GM18907 (cell line): ENCODE measurements around the gene PATE2.

Experiments used
- ATAC-seq: cut with Tn5 transposase; IDR thresholded peaks from one replicate; pipeline ENCODE4 v1.9.1; 2021; ENCODE audit warnings: mild to moderate bottlenecking, moderate library complexity; ENCODE audit not compliant: unreplicated experiment

The PATE2 gene

DNA sequence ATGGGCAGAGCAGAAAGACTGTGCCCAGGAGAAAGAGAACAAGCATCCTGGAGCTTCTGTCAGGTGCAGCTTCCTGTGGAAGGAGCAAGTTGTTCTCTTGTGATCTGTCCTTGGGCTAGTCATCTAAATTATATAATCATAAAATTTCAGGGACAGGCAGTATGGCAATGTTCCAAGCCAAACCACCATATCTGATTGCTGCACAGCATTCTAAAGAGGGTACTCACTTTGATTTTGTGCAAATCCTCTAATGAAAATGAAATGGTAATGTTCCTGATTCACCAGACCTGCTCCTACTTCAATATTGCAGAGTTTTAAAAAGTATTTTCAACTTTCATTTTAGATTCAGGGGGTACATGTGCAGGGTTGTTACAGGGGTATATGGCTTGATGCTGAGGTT is at the start of gene PATE2:
PATE2 (minus strand) TSS at position 101 of the 400 bp plus-strand sequence; CDS start at position 46, 55 bp downstream.
- no peak for ATAC-seq

DNA sequence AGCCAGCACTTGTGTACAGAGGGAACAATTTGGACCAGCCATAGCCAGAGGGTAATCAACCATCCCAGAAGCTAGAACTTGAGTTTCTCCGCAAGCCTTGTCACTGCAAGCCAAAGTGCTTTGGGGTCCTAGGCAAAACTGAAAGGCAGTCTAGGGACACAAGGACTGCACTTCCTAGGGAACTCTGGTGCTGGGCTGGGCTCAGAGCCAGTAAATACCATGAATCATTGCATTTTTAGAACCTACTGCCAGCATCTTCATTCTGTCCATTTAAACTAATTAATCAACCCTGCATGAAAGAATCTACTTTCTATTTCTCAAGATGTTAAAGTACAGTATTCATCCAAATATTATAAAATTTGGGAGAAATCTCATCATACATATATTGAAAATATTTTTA is 29.3 kb upstream of the PATE2 start:
- ATAC-seq: no peak

DNA sequence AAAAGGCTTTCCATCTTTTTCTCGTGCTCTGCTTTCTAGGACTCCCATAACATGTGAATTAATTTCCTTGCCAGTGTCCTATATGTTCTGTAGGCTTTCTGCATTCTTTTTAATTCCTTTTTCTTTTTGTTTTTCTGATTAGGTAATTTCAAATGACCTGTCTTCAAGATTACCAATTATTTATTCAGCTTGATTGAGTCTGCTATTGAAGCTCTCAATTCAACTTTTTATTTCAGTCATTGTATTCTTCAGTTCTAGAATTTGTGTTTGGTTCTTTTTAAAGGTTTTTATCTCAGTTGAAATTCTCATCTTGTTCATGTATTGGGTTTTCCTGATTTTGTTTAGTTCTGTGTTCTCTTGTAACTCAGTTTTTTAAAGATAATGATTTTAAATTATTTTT is 23.8 kb upstream of the PATE2 start:
- no peak for ATAC-seq

DNA sequence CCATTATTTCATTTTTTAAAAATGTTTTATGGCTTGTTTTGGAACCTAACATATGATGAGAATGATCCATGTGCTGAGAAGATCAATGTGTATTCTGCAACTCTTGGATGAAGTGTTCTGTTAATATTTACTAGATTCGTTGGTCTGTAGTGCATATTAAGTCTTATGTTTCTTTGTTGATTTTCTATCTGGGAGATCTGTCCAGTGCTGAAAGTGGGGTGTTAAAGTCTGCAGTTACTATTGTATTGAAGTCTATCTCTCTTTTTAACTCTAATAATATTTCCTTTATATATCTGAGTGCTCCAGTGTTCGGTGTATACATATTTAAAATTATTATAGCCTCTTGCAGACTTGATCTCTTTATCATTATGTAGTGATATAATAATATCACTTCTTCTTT is 21.2 kb upstream of the PATE2 start:
- ATAC-seq: no peak

DNA sequence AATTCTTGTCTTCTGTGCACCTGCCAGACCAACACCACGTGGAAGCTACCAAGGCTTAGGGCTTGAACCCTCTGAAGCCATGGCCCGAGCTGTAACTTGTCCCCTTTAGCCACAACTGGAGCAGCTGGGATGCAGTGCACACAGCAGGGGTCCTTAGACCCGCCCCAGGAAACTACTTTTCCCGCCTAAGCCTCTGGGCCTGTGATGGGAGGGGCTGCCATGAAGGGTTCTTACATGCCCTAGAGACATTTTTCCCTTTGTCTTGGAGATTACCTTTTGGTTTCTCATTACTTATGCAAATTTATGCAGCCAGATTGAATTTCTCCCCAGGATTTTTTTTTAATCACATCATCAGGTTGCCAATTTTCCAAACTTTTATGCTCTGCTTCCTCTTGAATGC is 19.0 kb upstream of the PATE2 start:
- no peak for ATAC-seq

DNA sequence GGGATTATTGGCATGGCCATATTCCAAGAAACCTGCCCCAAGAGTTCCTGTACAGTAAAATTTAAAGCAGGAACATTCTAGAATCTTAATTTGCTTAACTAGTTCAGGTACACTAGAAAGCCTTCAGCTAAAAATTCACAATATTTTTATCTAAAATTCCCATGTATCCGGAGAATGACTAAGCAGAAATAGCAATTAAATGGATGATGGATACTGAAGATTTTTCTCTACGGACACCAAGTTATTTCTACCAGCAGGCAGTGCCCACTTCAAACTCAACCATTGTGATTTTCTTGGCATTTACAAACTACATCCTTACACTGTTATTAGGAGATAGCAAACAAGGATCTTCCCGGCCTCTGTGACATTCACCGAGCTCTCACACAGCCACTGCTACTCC is 12.2 kb upstream of the PATE2 start:
- no peak for ATAC-seq

DNA sequence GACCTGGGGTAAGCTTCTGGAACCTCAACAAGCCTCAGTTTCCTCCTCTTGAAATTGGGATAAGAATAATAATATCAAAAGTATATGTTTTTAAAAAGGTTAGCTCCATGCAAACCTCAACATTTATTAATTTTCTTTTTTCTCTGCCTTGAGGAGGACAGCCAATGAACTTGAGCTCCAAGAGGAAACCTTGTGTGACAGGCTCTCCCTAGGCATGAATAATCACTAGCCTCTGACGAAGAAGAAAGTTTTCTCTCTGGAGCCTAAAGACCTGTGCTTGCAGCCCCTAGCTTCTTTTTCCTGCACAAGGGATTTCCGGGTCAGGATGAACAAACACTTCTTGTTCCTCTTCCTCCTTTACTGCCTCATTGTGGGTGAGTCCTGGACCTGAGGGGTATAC is 9.2 kb upstream of the PATE2 start, which contains the start of gene PATE3:
PATE3 (plus strand) TSS at position 301 of the 400 bp plus-strand sequence; CDS start at position 326, 25 bp downstream.
- ATAC-seq: no peak

DNA sequence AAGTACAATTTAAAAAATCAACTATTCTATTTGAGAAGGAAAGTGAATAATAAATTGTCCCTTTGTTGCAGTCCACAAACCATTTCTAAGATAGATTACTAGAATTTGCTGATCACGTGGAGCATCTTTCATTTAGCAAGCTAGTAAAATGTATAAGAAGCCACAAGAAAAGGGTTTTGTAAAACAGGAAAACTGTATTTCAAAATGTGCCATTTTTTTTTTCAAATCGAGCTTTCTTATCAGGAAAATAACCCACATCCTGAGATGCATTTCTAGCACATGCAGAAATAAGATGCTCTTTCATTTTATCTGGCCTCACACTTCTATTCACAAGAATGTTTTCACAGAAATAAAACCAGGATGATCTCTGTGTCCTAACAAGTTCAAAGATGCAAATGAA is 6.0 kb upstream of the PATE2 start:
- ATAC-seq: no peak

DNA sequence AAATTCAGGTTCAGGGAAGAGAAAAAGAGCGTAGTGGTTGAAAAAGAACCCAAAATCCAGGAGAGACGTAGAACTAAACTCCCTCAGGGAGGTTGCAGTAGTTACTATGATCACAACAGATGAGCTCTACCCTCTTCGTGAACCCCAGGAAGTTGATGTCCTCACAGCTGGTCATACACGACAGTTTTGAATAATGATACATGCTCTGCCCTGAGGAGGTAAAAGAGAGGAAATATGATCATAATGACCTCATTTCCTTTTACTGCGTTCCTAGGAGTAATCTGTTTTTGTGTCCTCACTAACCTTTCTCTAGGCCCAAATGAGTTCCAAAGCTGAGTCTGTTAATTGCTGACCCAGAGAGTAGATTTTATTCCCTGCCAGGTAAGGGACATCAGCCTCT is 1.3 kb downstream of the PATE2 start:
- no peak for ATAC-seq

DNA sequence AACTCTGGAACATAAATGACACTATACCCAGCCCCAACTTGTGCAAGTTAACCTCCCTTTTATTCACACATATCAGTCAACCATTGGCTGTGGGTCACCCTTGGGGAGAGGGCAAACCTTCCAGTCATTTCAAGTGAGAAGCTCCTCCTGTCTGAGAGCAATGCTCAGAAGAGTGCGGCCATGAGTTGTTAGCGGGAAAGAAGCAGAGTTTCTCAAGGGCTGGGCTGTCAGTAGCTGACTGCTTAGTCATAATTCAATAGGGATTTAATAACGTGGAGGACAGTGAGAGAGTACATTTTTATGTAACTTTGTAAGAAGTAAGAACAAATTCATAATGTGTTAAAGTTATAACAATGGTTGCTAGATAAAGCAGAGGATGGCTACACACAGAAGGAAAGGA is 5.1 kb downstream of the PATE2 start:
- no peak for ATAC-seq

DNA sequence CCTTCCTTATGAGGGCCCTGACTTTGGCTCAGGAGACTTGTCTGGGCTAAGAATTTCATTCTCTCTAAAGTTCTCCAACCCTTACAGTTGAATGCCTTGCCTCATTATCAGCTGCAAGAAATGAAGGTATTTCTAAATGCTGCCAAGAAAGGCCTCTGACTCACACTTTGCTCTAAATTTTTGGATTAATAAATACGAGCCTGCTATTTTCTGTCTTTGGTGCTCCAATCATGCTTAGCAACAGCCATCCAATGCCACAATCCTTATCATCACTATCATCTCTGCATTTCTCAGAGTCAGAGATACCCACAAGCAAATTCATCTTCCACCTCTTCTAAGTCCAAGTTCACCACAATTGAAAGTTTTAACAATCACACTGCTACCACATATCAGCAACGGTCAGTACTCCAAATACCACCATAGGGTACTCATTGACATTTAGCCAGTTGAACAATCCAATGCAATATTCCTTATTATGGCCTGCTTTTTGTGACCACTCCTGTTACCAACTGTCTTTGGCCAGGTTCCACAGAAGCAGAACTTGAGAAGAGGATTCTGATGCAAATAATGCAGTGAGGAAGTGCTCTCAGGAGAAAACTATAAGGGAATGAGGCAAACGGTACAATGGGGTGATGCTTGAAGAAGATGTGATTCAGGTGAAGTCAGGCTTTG is 5.7 kb downstream of the PATE2 start:
- no peak for ATAC-seq

DNA sequence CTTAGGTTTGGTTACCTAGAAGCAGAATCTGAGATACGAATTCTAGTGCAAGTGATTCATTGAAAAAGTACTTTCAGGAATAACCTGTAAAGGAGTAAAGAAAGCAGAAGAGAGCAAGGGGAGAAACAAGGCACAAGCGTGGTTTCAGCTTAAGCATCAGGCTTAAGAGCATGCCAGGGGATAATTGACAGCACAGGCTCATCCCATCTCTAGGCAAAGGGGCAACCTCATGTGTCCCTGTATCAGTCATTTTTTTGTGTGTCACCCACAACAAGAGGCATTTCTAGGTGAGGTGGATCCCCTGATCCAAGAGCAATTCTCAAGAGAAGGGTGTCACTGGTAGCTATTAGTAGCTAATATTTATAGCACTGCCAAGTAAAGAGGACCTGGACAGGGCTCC is 8.0 kb downstream of the PATE2 start:
- ATAC-seq: no peak

DNA sequence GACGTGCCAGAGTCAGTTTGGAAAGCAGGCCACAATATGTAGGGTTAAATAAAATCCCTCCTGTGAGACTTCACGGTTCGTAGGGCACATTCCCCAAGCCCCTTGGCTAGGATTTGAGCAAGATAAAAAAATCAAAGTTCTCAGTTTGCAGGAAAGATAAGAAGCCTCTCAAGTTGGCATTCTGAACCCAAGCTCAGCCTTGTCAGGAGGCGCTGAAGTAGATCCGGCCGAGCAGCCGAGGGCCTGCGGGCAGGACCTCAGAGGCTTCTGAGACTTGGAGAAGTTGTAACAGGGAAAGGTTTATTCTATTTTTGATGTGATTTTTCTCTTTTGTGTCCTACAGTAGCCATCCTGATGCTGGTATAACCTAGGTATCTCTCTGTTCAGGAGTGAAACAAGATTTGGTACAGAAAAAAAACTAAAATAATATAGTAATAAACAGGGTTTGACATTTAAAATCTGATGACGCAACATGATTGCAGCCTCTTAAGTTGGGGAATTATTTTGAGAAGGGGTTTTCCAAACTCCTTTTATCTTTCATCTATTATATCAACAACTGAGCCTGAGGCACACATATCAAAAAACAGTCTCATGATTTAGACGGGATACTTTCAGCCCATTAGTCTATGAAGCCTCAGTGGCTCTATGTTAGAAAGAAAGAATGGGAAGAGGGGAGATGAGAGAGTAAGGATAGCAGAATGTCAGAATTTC is 10.1 kb downstream of the PATE2 start:
- ATAC-seq: no peak

DNA sequence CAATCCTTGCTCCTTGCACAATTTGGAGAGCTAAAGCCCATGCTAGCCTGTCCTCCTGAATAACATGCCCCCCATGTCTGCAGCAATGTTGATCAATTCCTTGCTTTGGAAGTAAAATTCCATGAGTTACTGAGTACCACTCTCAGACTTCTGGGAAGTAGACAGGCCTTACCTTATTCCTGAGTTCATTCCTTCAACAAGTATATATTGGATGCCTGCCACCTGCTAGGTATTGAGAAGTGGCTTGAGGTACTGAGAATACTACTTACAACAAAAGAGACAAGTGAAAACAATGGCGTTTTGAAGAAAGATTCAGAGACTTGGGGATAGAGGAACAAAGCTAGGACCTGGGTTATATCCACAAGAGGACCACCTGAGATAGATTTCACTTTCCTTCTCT is 12.4 kb downstream of the PATE2 start:
- ATAC-seq: no peak

DNA sequence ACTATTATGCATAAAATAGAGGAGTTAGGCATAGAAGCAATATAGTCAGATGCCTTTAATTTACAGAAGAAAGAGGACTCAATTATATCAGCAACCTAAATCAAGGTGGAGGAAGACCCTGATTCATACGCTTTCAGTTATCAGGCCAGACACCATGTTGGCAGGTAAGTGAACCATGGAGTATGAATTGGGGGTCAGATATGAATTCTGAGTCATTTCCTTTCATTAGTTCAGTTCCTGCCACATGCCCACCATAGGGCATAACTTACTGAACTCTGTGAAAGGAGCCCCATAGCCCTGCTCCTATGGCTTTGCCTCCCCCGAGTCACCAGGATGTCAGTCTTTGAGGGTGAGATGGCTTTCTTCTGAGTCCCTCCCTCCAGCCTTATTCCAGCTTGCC is 15.1 kb downstream of the PATE2 start:
- ATAC-seq: no peak

DNA sequence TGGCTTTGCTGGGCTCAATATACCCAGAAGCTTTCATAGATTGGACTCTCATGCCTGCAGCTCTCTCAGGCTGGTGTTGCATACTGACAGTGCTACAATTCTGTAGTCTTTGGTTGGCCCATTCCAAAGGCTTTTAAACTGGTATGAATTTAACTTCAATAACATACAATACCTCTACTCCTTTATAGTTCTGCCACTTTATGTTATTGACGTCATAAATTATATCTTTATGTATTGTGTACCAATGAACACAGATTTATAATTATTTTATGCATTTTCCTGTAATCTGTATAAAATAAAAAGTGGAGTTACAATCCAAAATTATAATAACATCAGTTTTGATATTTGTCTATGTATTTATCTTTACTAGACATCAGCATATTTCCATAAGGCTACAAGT is 16.2 kb downstream of the PATE2 start:
- no peak for ATAC-seq

DNA sequence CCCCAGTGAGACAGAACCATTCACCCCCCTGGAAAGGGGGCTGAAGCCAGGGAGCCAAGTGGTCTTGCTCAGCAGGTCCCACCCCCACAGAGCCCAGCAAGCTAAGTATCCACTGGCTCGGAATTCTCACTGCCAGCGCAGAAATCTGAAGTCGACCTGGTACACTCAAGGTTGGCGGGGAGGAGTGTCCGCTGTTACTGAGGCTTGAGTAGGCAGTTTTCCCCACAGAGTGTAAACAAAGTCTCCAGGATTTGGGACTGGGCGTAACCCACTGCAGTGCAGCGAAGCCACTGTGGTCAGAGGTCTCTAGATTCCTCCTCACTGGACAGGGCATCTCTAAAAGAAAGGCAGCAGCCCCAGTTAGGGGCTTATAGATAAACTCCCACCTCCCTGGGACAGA is 22.6 kb downstream of the PATE2 start:
- ATAC-seq: no peak

DNA sequence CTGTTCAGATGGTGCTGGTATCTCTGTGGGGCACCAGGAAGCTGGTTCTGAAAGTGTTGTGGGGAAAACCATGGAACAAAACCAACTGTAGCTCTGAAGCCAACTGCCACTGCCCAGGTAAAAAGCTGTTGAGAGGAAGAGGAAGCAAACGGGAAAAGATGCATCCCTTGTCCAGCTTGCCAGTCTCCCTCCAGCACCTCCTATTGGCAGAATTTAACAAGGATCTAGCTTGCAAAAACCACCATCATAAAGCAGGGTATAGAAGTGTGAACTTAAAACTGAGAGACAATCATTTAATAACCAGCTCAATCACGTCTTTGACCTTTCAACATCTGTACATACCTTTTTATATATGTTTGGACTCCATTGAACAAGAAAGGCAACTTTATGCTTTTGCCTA is 28.0 kb downstream of the PATE2 start:
- ATAC-seq: no peak

DNA sequence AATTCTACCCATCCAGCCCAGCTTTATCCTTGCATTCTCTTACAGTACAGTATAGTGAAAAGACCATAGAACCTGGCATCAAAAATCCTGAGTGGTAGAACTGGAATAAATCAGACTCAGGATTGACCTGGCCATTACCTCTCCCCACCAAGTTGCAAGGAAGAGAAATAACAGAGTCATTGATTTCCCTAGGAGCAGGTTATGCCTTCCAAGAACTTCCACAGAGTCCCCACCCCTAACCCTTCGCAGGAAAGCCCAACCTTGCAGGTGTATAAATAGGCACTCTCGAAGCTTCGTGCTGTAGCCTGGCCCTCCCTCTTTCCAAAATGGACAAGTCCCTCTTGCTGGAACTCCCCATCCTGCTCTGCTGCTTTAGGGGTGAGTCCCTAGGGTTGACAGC is 32.6 kb downstream of the PATE2 start, which contains the start of gene PATE1:
PATE1 (plus strand) TSS at position 301 of the 400 bp plus-strand sequence; CDS start at position 327, 26 bp downstream.
- no peak for ATAC-seq

DNA sequence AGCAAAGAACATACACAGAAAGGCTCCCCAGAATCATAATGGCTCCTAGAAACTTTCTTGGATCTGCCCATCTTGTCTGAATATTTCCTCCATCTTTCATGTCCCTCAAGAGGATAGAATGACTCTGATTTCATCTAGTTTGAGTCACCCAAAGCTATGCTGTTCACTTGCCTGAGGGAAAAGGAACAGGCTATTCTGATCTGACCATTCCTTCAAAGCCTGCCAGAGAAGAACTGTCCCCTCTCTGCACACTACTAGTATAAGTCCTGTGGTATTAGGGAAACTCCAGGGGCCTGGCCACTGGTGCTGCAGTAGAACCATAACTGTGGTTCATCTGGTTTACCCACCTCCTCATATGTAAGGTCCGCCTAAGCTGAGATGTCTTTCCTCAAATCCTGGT is 34.9 kb downstream of the PATE2 start:
- ATAC-seq: no peak

DNA sequence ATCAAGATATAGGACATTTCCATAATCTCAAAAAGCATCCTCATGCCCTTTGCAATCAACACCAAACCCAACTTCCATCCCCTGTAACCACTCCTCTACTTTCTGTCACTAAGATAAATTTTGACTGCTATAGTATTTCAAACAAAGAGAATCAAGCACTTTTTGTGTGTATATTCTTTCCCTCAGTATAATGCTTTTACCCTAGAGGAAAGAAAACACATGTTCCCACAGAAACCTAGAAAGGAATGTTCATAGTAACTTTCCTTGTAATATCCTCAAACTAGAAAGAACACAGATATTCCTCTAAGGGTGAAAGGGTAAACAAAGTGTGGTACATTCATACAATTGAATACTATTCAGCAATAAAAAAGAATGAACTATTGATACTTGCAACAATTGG is 38.0 kb downstream of the PATE2 start:
- no peak for ATAC-seq

DNA sequence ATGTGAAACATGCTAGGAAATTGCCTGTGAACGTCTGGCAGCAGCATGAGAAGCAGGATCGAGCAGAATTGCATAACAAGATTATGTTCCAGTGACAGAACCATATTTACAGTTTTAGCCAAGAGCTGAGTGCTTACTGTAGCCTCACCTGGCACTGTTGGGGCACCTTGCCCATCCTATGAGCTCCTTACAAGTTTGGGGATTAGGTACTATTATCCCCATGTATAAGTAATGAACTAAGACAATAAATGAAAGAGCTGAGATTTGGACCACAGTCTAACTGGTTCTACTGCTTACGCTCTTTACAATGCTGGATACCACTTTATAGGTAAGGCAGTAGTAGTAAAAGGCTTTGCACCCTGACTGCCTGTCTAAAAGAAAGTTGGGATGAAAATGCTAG is 49.7 kb downstream of the PATE2 start:
- ATAC-seq: no peak
